Subcutaneous abdominal adipose tissue (tissue), 5 donors: ENCODE data around the gene BLCAP.
A peak's percentile ranks its signal among the peaks of the same experiment; 100 is the strongest.
"Not testable (repeated sequence)": the region's sequence is repeated elsewhere in the genome, so short reads cannot be mapped to it uniquely, and the experiment has no call there.

Experiments used
- H3K27ac ChIP-seq: one replicate; pipeline ENCODE4 v1.7.0; 2013; ENCODE audit warnings: low read depth, mild to moderate bottlenecking, inconsistent platforms, low read length, moderate library complexity
- H3K27me3 ChIP-seq, 5 donors: one replicate each; pipeline ENCODE4 v1.7.0; 2013; ENCODE audit warnings: low read length in 5 of 5, inconsistent platforms in 1 of 5; ENCODE audit not compliant: control insufficient read depth in 5 of 5, insufficient read depth in 4 of 5
- H3K36me3 ChIP-seq, 5 donors: one replicate each; pipeline ENCODE4 v1.7.0; 2013; ENCODE audit warnings: low read length in 5 of 5; ENCODE audit not compliant: control insufficient read depth in 5 of 5, insufficient read depth in 5 of 5
- H3K4me1 ChIP-seq, 5 donors: one replicate each; pipeline ENCODE4 v1.7.0; 2013; ENCODE audit warnings: low read length in 5 of 5, mild to moderate bottlenecking in 3 of 5, moderate library complexity in 1 of 5; ENCODE audit not compliant: control insufficient read depth in 5 of 5, insufficient read depth in 5 of 5
- H3K4me3 ChIP-seq, 5 donors: one replicate each; pipeline ENCODE4 v1.7.0; 2013; ENCODE audit warnings: low read length in 5 of 5, low read depth in 1 of 5
- H3K9ac ChIP-seq, 5 donors: one replicate each; pipeline ENCODE4 v1.7.0; 2013; ENCODE audit warnings: low read length in 5 of 5, mild to moderate bottlenecking in 4 of 5, moderate library complexity in 3 of 5
- H3K9me3 ChIP-seq, 5 donors: one replicate each; pipeline ENCODE4 v1.7.0; 2013; ENCODE audit warnings: low read length in 5 of 5; ENCODE audit not compliant: control insufficient read depth in 5 of 5
- donor health status: healthy.
- donor health status: healthy.
- donor health status: healthy.
- donor health status: healthy.
- donor health status: healthy.

BLCAP gene, protein sequence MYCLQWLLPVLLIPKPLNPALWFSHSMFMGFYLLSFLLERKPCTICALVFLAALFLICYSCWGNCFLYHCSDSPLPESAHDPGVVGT

GRCh38 chr20:37527638-37528445 is at the start of gene BLCAP:
Gene BLCAP (minus strand): TSS chr20:37527876. CDS start chr20:37519174, 8,702 bp downstream.
- Histone ChIP-seq H3K4me1 (peaks cover 8 to 55% (median 53%) of the 10 kb centered on the region in 5 donors), H3K9ac (peak within 1 kb of the TSS; percentile 92 to 98 (median 96)), H3K27ac (peak within 1 kb of the TSS; percentile 95), H3K4me3 (peak within 1 kb of the TSS; percentile 94 to 100 (median 98)), H3K36me3 (peaks cover 0 to 3% (median 0%) of the 10 kb centered on the region in 5 donors), H3K27me3 (no peaks in the 10 kb centered on the region), H3K9me3 (no peaks in the 10 kb centered on the region)

DNA sequence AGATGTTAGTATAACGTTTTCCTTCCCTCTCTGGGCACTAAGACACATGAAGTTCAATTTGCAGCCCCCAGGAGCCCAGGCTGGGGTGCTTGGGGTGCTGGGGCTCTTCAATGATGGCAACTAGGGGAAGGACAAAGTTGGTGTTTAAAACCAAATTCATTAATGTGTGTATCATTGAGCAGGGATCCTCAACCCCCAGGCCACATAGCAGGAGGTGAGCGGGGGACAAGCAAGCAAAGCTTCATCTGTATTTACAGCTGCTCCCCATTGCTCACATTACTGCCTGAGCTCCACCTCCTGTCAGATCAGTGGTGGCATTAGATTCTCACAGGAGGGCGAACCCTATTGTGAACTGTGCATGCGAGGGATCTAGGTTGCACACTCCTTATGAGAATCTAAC is 49.8 kb upstream of the BLCAP start:
- not testable (repeated sequence) for H3K36me3 ChIP-seq, H3K27ac ChIP-seq, H3K9me3 ChIP-seq, H3K4me3 ChIP-seq, H3K9ac ChIP-seq, H3K4me1 ChIP-seq
- H3K27me3 ChIP-seq = peaks cover 6 to 25% (median 19%) of the 10 kb centered on the region in 5 donors

DNA sequence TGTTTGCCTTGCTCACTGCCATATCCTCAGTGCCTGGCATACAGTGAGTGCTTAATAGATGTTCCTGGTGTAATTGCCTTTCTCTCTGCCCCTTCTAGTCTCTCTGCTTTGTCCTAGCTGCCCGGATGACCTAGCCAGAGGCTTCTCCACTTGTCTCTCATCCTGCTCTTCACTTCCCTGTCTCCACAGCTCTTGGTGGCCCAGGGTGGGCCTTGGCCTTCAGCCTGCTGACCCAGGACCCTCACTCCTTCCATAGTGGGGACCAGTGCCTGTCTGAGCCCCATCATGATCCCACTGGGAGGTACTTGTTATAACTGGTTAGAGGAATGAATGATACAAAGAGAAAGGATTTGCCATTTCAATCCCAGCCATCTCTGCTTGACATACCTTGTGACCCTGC is 49.2 kb upstream of the BLCAP start:
- Histone ChIP-seq H3K27ac (no peak overlapping the region), H3K36me3 (no peaks in the 10 kb centered on the region), H3K9me3 (no peaks in the 10 kb centered on the region), H3K4me1 (no peaks in the 10 kb centered on the region), H3K4me3 (no peak overlapping the region), H3K9ac (no peak overlapping the region), H3K27me3 (peaks cover 6 to 25% (median 14%) of the 10 kb centered on the region in 5 donors)

- no peak overlapping the region for H3K27ac ChIP-seq
- no peak overlapping the region for H3K4me3 ChIP-seq
- H3K9me3 ChIP-seq = no peaks in the 10 kb centered on the region
- H3K4me1 ChIP-seq = no peaks in the 10 kb centered on the region
- H3K27me3 ChIP-seq = peaks cover 6 to 17% (median 13%) of the 10 kb centered on the region in 5 donors
- no peak overlapping the region for H3K9ac ChIP-seq
- no peaks in the 10 kb centered on the region for H3K36me3 ChIP-seq
Measured at GRCh38 chr20:37575884-37576283, 48.2 kb upstream of the BLCAP start.

DNA sequence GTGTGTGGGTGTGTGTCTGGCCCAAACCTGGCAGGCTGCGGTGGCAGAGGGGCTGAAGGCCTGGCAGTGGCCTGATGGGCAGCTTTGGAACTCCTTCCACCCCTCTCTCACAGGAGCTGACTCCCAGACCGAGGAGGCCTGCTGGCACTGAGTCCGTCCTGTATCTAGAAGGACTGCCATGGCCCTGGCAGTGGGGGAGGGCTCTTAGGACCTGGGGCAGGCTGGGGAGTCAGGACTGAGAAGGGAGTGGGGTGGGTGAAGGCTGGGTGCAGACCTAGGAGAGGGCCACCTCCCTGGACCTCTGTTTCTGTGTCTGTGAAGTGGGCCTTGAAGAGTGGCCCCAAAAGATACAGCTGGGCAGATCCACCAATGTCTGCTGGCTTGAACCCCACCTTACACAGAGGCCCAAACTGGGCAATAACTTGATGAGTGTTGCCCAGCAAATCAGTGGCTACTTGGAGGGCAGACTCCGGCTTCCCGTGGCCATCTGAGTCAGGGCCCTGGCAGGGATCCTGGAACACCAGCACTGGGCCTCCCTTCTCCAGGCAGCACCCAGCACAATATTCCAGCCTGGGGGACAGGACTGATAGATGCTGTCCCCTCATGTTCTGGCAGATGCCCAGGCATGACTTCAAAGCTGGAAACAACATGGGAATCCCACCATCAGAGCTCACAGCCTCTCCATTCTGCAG is 46.7 kb upstream of the BLCAP start:
- no peak overlapping the region for H3K4me3 ChIP-seq
- no peaks in the 10 kb centered on the region for H3K4me1 ChIP-seq
- no peak overlapping the region for H3K27ac ChIP-seq
- no peaks in the 10 kb centered on the region for H3K36me3 ChIP-seq
- peaks cover 4 to 16% (median 9%) of the 10 kb centered on the region in 5 donors for H3K27me3 ChIP-seq
- no peak overlapping the region for H3K9ac ChIP-seq
- H3K9me3 ChIP-seq = no peaks in the 10 kb centered on the region

DNA sequence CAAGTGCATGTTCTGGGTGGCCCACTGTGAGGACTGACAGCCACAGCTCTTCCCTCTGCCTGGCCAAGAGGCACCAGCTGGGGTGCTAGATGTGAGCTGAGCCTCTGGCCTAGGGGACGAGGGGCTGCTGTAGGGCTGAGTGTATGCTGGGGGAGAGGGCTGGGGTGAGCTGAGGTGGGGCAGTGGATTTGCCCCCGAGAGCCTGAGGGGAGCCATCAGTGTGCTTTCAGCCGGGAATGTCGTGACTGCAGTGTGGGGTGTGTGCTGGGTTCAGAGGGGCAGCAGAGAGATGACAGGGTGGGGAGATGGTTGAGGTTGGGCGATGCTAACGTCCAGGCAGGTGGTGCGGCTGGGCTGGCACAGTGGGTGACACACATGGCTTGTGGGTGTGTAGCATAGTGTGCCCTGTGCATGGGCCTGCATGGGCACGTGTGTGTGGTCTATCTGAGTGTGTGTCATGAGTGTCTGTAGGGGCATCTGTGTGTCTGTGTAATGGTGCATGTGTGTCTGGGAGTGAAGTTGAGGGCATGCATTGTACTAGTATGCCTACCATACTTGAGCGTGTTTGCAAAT is 46.0 kb upstream of the BLCAP start:
- H3K9ac ChIP-seq = no peak overlapping the region
- peaks cover 4 to 17% (median 8%) of the 10 kb centered on the region in 5 donors for H3K27me3 ChIP-seq
- H3K4me1 ChIP-seq = no peaks in the 10 kb centered on the region
- H3K36me3 ChIP-seq = no peaks in the 10 kb centered on the region
- no peaks in the 10 kb centered on the region for H3K9me3 ChIP-seq
- no peak overlapping the region for H3K27ac ChIP-seq
- H3K4me3 ChIP-seq = no peak overlapping the region

- Histone ChIP-seq H3K36me3 (no peaks in the 10 kb centered on the region), H3K27me3 (peaks cover 13 to 36% (median 19%) of the 10 kb centered on the region in 5 donors), H3K9ac (no peak overlapping the region), H3K4me1 (no peaks in the 10 kb centered on the region), H3K27ac (no peak overlapping the region), H3K9me3 (no peaks in the 10 kb centered on the region), H3K4me3 (no peak overlapping the region)
Measured at GRCh38 chr20:37571033-37571432, 43.4 kb upstream of the BLCAP start.

GRCh38 chr20:37570419-37570818 is 42.7 kb upstream of the BLCAP start:
- Histone ChIP-seq H3K4me1 (no peaks in the 10 kb centered on the region), H3K9ac (no peak overlapping the region), H3K9me3 (no peaks in the 10 kb centered on the region), H3K36me3 (no peaks in the 10 kb centered on the region), H3K27ac (no peak overlapping the region), H3K27me3 (peaks cover 15 to 39% (median 20%) of the 10 kb centered on the region in 5 donors), H3K4me3 (no peak overlapping the region)

GRCh38 chr20:37567671-37568588 is 40.3 kb upstream of the BLCAP start:
- H3K4me3 ChIP-seq = no peak overlapping the region
- no peak overlapping the region for H3K9ac ChIP-seq
- no peaks in the 10 kb centered on the region for H3K9me3 ChIP-seq
- no peaks in the 10 kb centered on the region for H3K36me3 ChIP-seq
- peaks cover 0 to 6% (median 3%) of the 10 kb centered on the region in 5 donors for H3K4me1 ChIP-seq
- peaks cover 18 to 60% (median 31%) of the 10 kb centered on the region in 5 donors for H3K27me3 ChIP-seq
- no peak overlapping the region for H3K27ac ChIP-seq
